Activated T-helper 1 cell treated with anti-CD3 and anti-CD28 coated beads, Interleukin-2, amount 50 U/mL, for 16 hours (primary cell): Measurements from ENCODE around the gene NCDN.

Experiments
- DNase-seq, 2 donors: peaks; one replicate each; pipeline ENCODE4 v3.0.0-alpha.2; 2020; ENCODE audit warnings: low read depth in 1 of 2, low spot score in 1 of 2

Gene NCDN

GRCh38 chr1:35557611-35558373, at the start of gene NCDN:
Gene NCDN (plus strand): TSS chr1:35557799. CDS start chr1:35558191, 392 bp downstream.
- peak; percentile 89 to 95 for DNase-seq

- DNase-seq: no peak
These were observed 49.7 kb upstream of the NCDN start for GRCh38 chr1:35507947-35508346.

- no peak for DNase-seq
These were observed 48.0 kb upstream of the NCDN start for GRCh38 chr1:35509558-35509957.

- DNase-seq: no peak
These were observed 46.3 kb upstream of the NCDN start for GRCh38 chr1:35511305-35511704.

GRCh38 chr1:35518183-35518582, 39.4 kb upstream of the NCDN start:
- no peak for DNase-seq

- DNase-seq: no peak
These were observed 38.2 kb upstream of the NCDN start for GRCh38 chr1:35519432-35519831.

- no peak for DNase-seq
These were observed 33.5 kb upstream of the NCDN start for GRCh38 chr1:35524106-35524505.

- DNase-seq: no peak
These were observed 27.4 kb upstream of the NCDN start for GRCh38 chr1:35530168-35530567.

- no peak for DNase-seq
These were observed 26.7 kb upstream of the NCDN start for GRCh38 chr1:35530946-35531345.

- no peak for DNase-seq
These were observed 26.2 kb upstream of the NCDN start for GRCh38 chr1:35531368-35531767.

- no peak for DNase-seq
These were observed 24.9 kb upstream of the NCDN start for GRCh38 chr1:35532497-35533223.

GRCh38 chr1:35533586-35533985, 24.0 kb upstream of the NCDN start:
- no peak for DNase-seq

GRCh38 chr1:35535243-35535642, 22.4 kb upstream of the NCDN start:
- DNase-seq: no peak

- DNase-seq: no peak
These were observed 20.9 kb upstream of the NCDN start for GRCh38 chr1:35536556-35537162.

- no peak for DNase-seq
These were observed 19.8 kb upstream of the NCDN start for GRCh38 chr1:35537806-35538205.

GRCh38 chr1:35539073-35539823, 18.4 kb upstream of the NCDN start:
- no peak for DNase-seq

GRCh38 chr1:35539824-35540261, 17.8 kb upstream of the NCDN start:
- no peak for DNase-seq

- DNase-seq: no peak
These were observed 12.6 kb upstream of the NCDN start for GRCh38 chr1:35544976-35545375.

- DNase-seq: no peak
These were observed 11.0 kb upstream of the NCDN start for GRCh38 chr1:35546614-35547013.

- DNase-seq: no peak
These were observed 3.7 kb upstream of the NCDN start for GRCh38 chr1:35553851-35554250.
